Activated CD4-positive, alpha-beta T cell treated with anti-CD3 and anti-CD28 coated beads, Interleukin-10, Interleukin-2, amounts not matched to agents 100 ng/mL and 50 ng/mL, durations not matched to agents 16 hours and 8 hours (primary cell): Measurements from ENCODE around the gene MAP1LC3B.
"Not testable (repeated sequence)": the region's sequence is repeated elsewhere in the genome, so short reads cannot be mapped to it uniquely, and the experiment has no call there.

Experiments used
- DNase-seq: peaks from one replicate; pipeline ENCODE4 v3.0.0-alpha.2; 2020

The MAP1LC3B gene

GRCh38 chr16:87383505-87384161, 8.5 kb upstream of the MAP1LC3B start, which contains the start of gene FBXO31:
FBXO31 (minus strand) TSS chr16:87383776; CDS start chr16:87383744, 32 bp downstream.
- peak; percentile 96 for DNase-seq

- DNase-seq = peak; percentile 63
Measured at GRCh38 chr16:87384162-87384874, 7.8 kb upstream of the MAP1LC3B start.

- DNase-seq = not testable (repeated sequence)
Measured at GRCh38 chr16:87384875-87385167, 7.3 kb upstream of the MAP1LC3B start.

- DNase-seq = peak; percentile 97
Measured at GRCh38 chr16:87387942-87388817, 4.0 kb upstream of the MAP1LC3B start.

- DNase-seq = no peak
Measured at GRCh38 chr16:87388818-87389134, 3.4 kb upstream of the MAP1LC3B start.

GRCh38 chr16:87389245-87389644, 2.9 kb upstream of the MAP1LC3B start:
- DNase-seq = no peak

GRCh38 chr16:87389914-87390313, 2.2 kb upstream of the MAP1LC3B start:
- DNase-seq = not testable (repeated sequence)

- no peak for DNase-seq
Measured at GRCh38 chr16:87390641-87391323, 1.4 kb upstream of the MAP1LC3B start.

- DNase-seq = no peak
Measured at GRCh38 chr16:87391324-87391949, 699 bp upstream of the MAP1LC3B start.

GRCh38 chr16:87392821-87393679, 914 bp downstream of the MAP1LC3B start:
- peak; percentile 56 for DNase-seq

- DNase-seq = no peak
Measured at GRCh38 chr16:87393680-87394055, 1.5 kb downstream of the MAP1LC3B start.

GRCh38 chr16:87395181-87395842, 3.2 kb downstream of the MAP1LC3B start:
- DNase-seq = no peak

GRCh38 chr16:87404764-87405625, 12.9 kb downstream of the MAP1LC3B start:
- DNase-seq = no peak

- DNase-seq = no peak
Measured at GRCh38 chr16:87406495-87407088, 14.5 kb downstream of the MAP1LC3B start.

- peak; percentile 26 for DNase-seq
Measured at GRCh38 chr16:87407511-87408112, 15.5 kb downstream of the MAP1LC3B start.

- DNase-seq = no peak
Measured at GRCh38 chr16:87409153-87409552, 17.0 kb downstream of the MAP1LC3B start.

- DNase-seq = no peak
Measured at GRCh38 chr16:87409781-87410180, 17.6 kb downstream of the MAP1LC3B start.

GRCh38 chr16:87410530-87410929, 18.4 kb downstream of the MAP1LC3B start:
- no peak for DNase-seq

- DNase-seq = no peak
Measured at GRCh38 chr16:87410968-87411367, 18.8 kb downstream of the MAP1LC3B start.
